ENCODE results near the gene PLSCR3.

The PLSCR3 gene

DNA sequence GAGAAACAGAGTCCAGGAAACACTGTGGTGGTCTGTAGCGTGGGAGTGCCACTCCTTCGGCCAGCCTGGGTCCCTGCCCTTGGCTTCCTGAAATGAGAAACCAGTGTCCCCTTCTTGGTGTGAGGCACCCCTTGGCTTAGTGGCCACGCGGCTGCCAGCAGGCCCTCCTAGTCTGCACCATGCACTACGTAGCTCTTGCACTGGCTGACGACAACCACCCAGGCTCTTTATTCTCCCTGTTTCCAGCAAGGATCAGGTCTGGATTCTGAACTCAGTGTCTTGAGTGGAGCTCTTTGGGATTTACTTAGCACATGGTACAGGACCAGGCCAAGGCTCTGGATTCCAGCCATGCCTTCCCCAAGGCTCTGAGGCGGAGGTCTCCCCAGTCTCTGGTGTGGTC, 33.2 kb upstream of the PLSCR3 start:
- no peak for DNase-seq (ENCODE audit: low read depth, low spot score)
- H3K4me3 ChIP-seq (ENCODE audit: low read length), result no peak overlapping the region

DNA sequence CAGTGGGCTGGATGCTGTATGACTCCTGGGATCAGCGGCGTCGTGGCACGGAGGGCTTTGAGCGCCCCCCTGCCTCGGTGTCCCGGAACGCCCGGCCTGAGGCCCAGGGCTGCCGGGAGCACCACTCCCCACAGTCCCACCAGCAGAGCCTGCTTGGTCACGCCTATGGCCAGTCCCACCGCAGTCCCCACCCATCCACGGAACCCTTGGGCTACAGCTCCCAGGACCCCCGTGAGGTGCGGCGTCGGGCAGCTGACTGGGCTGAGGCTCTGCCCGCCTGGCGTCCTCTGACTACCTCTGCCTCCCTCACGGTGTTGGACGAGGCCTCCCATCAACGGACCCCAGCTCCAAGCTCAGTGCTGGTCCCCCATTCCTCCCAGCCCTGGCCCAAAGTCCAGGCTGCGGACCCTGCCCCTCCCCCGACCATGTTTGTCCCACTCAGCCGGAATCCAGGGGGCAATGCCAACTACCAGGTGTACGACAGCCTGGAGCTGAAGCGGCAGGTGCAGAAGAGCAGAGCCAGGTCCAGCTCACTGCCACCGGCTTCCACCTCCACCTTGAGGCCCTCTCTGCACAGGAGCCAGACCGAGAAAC, 32.7 kb upstream of the PLSCR3 start:
- no peak for DNase-seq (ENCODE audit: low read depth, low spot score)
- no peak overlapping the region for H3K4me3 ChIP-seq (ENCODE audit: low read length)

DNA sequence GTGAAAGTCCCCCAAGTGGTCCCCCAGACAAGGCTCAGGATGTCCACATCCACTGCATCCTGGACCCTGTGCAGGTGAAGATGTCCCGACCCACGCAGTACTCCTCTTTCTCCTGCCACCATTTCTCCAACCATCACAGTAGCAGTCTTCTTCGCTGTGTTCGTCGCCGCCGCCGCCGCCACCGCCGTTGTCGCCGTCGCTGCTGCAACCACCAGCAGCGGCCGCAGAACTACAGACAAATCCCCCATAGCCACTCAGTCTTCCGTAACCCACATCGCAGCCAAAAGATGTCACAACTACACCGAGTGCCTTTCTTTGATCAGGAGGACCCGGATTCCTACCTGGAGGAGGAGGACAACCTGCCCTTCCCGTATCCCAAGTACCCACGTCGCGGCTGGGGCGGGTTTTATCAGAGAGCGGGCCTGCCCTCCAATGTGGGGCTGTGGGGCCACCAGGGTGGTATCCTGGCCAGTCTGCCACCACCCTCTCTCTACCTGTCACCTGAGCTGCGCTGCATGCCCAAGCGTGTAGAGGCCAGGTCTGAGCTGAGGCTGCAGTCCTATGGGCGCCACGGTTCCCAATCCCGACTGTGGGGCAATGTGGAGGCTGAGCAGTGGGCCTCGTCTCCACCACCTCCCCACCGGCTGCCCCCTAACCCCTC, 32.0 kb upstream of the PLSCR3 start:
- H3K4me3 ChIP-seq (ENCODE audit: low read length), result no peak overlapping the region
- no peak for DNase-seq (ENCODE audit: low read depth, low spot score)

DNA sequence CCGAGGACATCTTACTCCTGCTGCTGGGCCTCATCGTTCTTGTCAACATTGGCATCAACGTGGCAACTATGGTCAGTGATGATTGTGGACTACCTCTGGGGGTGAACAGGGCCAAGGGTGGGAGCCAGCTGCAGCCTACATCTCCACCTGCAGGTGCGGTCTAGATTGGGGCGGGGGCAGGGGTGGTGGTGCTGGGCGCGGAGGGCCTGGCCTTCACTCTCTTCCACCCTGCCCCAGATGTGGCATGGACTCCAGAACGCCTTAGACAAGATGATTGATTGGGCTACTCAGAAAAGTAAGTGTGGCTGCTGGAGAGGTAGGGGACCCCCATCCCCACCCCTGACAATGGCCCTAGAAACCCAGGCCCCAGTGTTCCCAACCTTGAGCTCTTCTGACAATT, 31.4 kb upstream of the PLSCR3 start:
- H3K4me3 ChIP-seq (ENCODE audit: low read length), result no peak overlapping the region

DNA sequence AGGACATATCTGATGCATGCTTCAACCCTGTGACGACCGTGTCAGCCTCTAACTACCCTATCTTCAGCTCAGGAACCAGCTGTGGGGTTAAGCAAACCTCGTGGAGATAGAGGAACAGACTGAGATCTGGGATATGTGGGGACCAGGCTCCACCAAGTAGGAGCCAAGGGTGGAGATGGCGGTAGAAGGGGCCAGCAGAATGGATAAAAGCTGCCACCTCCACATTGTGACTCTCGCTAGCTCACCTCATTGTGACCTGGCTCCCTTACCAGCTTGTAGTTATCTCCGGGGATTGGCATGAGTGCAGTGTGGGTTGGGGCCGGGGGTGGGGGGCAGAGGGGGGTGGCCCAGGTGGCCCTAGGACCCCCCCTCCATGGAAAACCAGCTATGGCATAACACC, 31.0 kb upstream of the PLSCR3 start, which contains the start of gene SPEM2:
Gene SPEM2 (plus strand): TSS at position 301 of the 400 bp plus-strand sequence. CDS start 73 bp downstream, at position 374.
- H3K4me3 ChIP-seq (ENCODE audit: low read length), result no peak within 1 kb of the TSS
- DNase-seq (ENCODE audit: low read depth, low spot score), result no peak

More for the DNA sequence above, 31.4 kb upstream of the PLSCR3 start:
- DNase-seq (ENCODE audit: low read depth, low spot score), result no peak

DNA sequence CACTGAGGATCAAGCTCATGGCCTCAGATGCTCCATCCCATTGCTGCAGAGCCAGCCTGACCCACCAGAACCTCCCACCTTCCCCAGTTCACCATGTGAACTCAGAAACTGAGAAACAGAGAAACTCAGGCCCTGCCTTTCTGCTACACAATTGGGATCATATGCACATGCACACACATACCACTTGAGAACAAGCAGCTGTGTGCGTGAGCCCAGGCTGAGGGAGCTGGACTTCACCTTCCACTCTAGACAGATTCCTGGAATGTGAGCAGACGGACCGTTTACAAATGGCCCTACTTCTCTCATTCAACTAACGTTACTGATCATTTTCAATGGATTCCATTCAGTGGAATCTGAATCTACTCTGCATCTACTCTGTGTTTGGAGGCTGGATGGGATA, 29.4 kb upstream of the PLSCR3 start:
- no peak overlapping the region for H3K4me3 ChIP-seq (ENCODE audit: low read length)
- DNase-seq (ENCODE audit: low read depth, low spot score), result no peak

DNA sequence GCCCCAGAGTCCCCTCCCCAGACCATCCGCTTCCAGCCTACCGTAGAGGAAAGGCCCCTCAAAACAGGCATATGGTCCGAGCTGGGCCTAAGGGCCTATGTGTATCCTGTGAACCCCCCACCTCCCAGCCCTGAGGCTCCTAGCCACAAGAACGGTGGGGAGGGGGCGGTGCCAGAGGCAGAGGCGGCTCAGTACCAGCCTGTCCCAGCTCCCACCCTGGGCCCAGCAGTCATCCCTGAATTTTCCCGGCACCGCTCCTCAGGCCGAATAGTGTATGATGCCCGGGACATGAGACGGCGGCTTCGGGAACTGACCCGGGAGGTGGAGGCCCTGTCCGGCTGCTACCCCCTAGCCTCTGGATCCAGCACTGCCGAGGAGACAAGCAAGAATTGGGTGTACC, 26.9 kb upstream of the PLSCR3 start:
- no peak for DNase-seq (ENCODE audit: low read depth, low spot score)
- H3K4me3 ChIP-seq (ENCODE audit: low read length), result no peak overlapping the region

DNA sequence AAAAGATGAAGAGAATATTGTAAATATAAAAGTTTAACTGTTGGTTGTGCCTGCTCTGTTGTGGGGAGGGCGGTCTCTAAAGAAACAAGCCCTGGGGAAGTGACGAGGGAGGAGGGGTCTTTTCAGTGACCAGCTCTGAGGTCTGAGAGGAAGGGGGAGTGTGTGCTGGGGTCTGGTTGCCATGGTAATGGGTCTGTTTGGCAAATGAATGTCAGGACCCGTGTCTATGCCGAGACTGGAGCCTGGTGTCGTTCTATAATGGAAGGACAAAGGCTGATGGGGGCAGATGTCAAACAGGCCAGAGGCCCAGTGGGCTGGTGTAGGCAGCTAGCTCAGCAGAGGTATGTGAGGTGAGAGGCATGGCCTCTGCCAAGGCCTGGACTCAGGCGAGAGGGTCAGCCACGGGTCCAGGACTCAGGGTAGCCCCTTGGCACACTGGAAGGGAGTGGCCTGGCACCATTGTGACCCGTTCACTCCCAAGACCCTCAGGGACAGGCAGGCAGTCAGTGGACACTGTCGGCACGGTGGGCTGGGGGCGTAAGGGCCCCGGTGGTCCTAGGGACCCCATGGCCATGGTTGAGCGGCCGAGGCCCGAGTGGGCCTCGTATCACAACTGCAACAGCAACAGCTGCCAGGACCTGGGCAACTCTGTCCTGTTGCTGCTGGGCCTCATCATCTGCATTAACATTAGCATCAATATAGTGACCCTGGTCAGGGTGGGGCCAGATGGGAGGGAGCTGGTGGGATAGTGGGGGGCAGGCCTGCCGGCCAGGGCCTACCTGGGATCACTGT, 25.7 kb upstream of the PLSCR3 start, which contains the start of gene SPEM1:
Gene SPEM1 (plus strand): TSS at position 506 of the 792 bp plus-strand sequence. CDS start 61 bp downstream, at position 567.
- DNase-seq (ENCODE audit: low read depth, low spot score), result no peak
- H3K4me3 ChIP-seq (ENCODE audit: low read length), result no peak within 1 kb of the TSS

DNA sequence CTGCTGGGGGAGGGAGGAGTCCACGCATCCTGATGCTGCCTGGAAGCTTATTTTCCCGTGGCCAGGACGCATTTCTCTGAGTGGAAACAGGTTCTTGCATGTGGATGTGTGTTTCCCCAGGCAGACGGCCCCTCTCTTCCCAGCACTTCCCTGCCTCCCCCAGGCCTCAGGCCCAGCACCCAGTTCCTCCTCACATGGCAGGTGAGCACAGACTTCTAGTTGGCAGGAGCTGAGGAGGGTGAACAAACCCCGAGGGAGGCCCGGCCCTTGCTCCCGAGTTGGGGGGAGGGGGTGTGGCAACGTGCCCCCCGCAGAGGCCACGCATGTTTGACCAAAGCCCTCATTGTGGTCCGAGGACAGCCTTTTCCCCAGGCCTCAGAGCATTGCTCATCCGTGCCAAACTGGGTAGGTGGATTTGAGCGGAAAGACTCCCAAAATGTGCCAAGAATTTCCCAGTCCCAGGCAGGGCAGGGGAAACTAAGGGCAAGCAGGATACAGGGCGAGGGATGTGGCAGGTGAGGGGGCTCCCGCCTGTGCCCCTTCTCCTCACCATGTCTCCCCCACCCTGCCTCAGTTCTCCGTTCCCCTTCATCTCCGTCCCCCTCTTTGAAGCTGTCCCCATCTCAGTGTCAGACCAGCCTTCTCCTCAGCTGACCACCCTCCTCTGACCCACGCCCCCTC, 24.3 kb upstream of the PLSCR3 start:
- no peak overlapping the region for H3K4me3 ChIP-seq (ENCODE audit: low read length)
- DNase-seq (ENCODE audit: low read depth, low spot score), result no peak

DNA sequence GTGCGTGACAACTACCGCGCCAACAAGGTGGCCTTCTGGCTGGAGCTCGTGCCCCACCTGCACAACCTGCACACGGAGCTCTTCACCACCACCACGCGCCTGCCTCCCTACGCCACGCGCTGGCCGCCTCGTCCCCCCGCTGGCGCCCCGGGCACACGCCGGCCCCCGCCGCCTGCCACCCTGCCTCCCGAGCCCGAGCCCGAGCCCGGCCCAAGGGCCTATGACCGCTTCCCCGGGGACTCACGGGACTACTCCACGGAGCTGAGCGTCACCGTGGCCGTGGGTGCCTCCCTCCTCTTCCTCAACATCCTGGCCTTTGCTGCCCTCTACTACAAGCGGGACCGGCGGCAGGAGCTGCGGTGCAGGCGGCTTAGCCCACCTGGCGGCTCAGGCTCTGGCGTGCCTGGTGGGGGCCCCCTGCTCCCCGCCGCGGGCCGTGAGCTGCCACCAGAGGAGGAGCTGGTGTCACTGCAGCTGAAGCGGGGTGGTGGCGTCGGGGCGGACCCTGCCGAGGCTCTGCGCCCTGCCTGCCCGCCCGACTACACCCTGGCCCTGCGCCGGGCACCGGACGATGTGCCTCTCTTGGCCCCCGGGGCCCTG, 22.8 kb upstream of the PLSCR3 start:
- H3K4me3 ChIP-seq (ENCODE audit: low read length), result no peak overlapping the region
- no peak for DNase-seq (ENCODE audit: low read depth, low spot score)

DNA sequence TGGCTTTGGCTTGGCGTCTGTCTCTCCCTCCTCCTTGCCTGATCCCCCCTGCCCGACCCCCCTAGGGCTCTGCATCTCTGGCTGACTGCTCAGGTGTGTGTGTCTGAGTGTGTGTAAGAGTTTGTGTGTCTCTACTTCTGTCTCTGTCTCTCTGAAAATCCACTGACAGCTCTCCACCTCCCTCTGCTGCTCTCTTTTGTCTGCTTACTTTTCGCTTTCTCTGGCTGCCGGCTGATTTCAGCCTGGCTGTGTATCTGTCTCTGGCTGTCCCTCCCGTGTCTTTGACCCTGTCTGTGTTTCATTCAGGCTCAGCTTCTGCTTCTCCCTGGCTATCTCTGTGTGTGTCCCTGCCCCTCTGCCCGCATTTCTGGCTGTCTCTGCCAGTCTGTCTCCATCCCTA, 22.0 kb upstream of the PLSCR3 start:
- no peak for DNase-seq (ENCODE audit: low read depth, low spot score)
- no peak overlapping the region for H3K4me3 ChIP-seq (ENCODE audit: low read length)

DNA sequence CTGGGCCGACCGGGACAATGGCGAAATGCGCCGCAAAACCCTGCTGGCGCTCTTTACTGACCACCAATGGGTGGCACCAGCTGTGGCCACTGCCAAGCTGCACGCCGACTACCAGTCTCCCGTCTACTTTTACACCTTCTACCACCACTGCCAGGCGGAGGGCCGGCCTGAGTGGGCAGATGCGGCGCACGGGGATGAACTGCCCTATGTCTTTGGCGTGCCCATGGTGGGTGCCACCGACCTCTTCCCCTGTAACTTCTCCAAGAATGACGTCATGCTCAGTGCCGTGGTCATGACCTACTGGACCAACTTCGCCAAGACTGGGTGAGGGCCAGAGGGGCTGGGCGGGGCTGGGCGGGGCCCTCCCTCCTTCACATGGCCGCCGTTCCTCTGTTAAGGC, 21.5 kb upstream of the PLSCR3 start:
- DNase-seq (ENCODE audit: low read depth, low spot score), result no peak
- no peak overlapping the region for H3K4me3 ChIP-seq (ENCODE audit: low read length)

DNA sequence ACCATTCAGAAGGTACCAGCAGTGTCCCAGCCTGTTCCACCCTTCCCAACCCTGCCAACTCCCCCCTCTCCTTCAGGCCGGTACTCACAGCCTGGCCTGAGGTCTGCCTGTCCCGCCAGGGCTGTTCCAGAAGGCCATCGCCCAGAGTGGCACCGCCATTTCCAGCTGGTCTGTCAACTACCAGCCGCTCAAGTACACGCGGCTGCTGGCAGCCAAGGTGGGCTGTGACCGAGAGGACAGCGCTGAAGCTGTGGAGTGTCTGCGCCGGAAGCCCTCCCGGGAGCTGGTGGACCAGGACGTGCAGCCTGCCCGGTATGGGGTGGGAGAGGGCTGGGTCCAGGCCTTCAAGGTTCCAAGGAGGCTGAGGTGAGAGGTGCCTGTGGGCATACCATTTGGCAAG, 20.5 kb upstream of the PLSCR3 start:
- DNase-seq (ENCODE audit: low read depth, low spot score), result no peak
- H3K4me3 ChIP-seq (ENCODE audit: low read length), result no peak overlapping the region

DNA sequence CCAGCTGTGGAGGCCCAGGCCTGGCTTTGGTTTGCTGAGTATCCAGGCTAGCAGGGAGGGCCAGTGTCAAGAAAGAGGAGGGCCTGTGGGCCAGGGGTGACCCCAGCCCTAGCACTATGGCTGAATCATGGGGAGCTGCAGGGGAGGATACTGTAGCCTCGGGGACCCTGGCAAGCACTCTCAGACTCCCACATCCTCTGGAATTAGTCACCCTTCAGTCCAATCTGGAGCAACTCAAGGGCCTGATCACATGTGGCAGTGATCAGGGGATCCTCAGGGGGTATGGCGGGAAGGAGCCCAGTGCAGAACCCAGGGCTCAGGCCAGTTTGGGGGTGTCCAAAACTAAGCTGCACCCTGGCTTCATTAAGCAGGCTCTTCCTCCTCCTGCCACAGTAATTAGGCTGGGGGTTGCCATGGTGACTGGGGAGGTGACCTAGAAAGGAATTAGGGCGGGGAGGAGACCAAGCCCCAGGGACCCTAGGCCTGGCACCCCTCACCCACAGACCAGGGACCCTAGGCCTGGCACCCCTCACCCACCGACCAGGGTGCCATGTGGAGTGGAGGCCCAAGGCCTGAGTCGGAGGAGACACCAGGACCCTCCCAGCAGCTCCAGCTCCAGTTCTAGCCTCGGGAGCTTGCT, 19.1 kb upstream of the PLSCR3 start:
- no peak overlapping the region for H3K4me3 ChIP-seq (ENCODE audit: low read length)
- no peak for DNase-seq (ENCODE audit: low read depth, low spot score)

DNA sequence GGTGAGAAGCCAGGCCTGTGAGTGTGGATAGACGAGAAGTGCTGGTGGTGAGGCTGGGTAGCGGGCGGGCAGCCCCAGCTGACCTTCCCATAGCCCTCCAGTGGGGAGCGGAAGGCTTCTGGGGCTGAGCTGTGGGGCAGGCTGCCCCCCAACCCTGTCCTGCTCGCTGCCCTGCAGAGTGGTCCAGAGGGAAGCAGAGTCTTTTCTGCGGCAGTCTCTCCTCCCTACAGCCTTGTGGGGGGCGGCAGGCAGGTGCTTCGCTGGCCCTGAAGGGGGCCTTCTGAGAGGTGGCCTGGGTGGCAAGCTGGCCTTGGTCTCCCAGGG, 17.1 kb upstream of the PLSCR3 start:
- H3K4me3 ChIP-seq (ENCODE audit: low read length), result no peak overlapping the region
- DNase-seq (ENCODE audit: low read depth, low spot score), result no peak

DNA sequence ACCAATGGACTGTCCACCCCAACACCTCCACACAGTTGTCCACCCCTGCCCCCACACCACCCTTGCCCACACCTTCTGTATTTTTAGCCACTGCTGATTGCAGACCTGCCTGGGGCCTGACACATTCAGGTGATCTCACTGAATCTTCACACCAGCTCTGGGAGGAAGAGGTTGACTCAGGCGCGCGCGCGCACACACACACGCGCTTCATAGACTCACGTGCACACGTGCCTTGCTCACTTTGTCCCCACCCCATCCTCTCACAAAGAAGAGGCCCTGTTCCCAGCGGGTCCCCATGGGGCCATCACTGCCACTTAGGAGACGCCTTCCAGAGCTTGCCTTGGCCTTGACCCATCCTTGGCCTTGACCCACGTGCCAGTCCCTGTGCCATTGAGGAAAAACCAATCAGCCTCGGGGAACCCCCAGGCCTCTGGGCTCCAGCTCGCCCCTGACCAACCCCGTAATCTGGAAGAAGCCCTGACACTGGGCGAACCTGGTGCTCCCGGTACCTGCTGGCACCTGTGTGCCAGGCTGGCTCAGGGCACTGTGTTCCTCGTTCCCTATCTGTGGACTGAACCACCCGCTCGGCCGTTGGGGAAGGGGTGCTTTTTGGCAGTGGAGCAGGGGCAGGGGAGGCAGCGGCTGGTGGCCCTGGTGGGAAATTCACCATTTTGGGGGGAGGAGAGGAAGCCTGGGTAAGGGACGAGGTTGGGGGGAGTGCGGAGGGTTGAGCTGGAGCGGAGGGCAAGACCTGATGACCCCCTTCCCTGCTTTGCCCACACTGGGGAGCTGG, 16.5 kb upstream of the PLSCR3 start:
- DNase-seq (ENCODE audit: low read depth, low spot score), result no peak
- no peak overlapping the region for H3K4me3 ChIP-seq (ENCODE audit: low read length)

DNA sequence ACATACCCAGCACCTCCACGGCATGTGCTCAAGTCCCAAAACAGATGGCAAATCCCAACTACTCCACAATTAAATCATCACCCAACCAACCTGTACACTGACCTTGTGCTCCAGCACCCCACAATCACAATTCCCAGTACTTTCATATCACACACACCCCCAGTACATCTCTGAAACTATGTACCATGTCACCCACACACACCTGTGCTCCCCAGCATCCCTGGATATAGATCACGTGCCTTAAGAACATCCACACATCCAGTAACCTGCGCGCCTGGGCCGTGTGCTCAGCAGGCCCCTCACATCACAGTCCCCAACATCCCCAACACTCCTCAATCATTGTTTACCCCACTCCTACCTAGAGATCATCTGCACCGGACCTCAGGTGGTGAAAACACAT, 15.4 kb upstream of the PLSCR3 start:
- no peak for DNase-seq (ENCODE audit: low read depth, low spot score)
- H3K4me3 ChIP-seq (ENCODE audit: low read length), result no peak overlapping the region

DNA sequence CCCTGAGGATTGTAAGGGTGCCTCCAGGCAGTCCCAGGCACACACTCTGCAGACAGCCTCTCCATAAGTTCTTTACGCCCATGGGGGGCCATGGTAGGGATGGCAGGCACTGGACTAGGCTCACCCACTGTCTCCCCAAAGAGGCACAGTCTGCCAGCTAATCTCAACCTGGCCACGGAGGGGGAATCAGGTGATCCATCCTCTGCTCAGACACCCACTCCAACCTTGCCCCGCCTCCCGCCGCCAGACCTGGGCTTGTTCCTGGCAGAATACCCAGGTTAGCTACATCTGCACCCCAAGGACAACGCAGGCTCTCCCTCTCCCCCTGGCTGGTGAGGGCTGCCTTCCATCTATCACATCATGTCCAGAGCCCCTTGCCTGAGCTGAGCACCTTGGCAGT, 14.5 kb upstream of the PLSCR3 start:
- no peak overlapping the region for H3K4me3 ChIP-seq (ENCODE audit: low read length)
- DNase-seq (ENCODE audit: low read depth, low spot score), result no peak

Data from Jurkat, Clone E6-1 (cell line).